Gastrocnemius medialis (tissue), 4 donors: ENCODE results near the gene KCTD5.

Source experiments
- CTCF ChIP-seq, 5 experiments: fragments of 450-650 bp in 3 of 5; fragments of 200-600 bp in 2 of 5; sonication (generic) in 2 of 5; IDR thresholded peaks in 4 of 5; conservative IDR thresholded peaks in 1 of 5; 1 replicate in 4 of 5; 2 replicates in 1 of 5; pipeline ENCODE4 v1.5.1; 2016 to 2019; ENCODE audit warnings: antibody characterized with exemption in 5 of 5, mild to moderate bottlenecking in 3 of 5, moderate library complexity in 3 of 5
- POLR2A ChIP-seq, 2 donors: fragments of 450-650 bp; IDR thresholded peaks; one replicate each; pipeline ENCODE4 v1.6.1; 2017; ENCODE audit warnings: antibody characterized with exemption in 2 of 2, mild to moderate bottlenecking in 2 of 2, moderate library complexity in 2 of 2

- TF ChIP-seq CTCF (IDR thresholded peaks at IDR 0.05 in 4 of 5, conservative IDR thresholded peaks at IDR 0.05 in 1 of 5) (no peak), POLR2A (IDR thresholded peaks at IDR 0.05) (no peak)
Observed at GRCh38 chr16:2726923-2727322, 44.6 kb downstream of the KCTD5 start.
